GM12864 (cell line): ENCODE data around the gene MACROD2.

ENCODE experiments used
- DNase-seq: peaks from one replicate; pipeline ENCODE4 v3.0.0-alpha.2; 2011; ENCODE audit warnings: low read depth
- H3K4me3 ChIP-seq: 2 replicates; pipeline ENCODE4 v1.5.1; 2011; ENCODE audit warnings: mild to moderate bottlenecking, low read depth, low read length, control low read depth
- CTCF ChIP-seq: IDR thresholded peaks from 2 replicates; pipeline ENCODE4 v1.5.1; 2011; ENCODE audit warnings: low read depth, mild to moderate bottlenecking, moderate library complexity, low read length, control low read depth, inconsistent platforms; ENCODE audit errors: missing control alignments

The MACROD2 gene

GRCh38 chr20:14878676-14879019, 883.3 kb downstream of the MACROD2 start:
- H3K4me3 ChIP-seq: no peak overlapping the region
- no peak for DNase-seq
- no peak for TF ChIP-seq CTCF

DNA sequence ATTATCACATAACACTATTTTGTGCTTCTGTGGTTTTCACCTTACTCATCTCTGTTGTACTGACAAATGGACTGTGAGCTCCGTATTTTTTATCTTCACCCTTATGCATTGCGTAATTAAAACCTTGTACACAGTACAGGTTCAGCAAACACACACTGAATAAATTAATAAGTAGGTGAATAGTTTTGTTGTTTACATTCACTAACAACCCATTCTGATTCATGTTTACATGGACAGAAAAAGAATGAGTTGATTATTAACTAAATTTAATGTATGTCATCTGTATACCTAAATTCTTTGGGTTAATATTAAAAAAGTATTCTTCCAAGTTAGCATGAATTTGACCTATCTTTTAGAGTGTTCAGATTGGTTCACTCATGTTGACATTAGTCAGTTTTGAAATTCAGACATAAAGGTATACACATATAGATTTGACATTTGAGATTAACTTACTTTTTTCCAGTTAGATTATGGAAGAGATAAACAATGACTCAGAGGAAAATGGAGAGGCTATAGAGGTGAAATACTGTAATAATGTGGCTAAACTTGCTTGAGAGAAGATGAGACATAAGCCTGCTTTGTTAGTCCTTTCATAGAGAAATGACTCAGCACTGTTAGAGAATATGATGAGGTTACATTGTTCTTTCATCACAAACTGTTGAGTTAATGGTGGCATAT, 883.8 kb downstream of the MACROD2 start:
- TF ChIP-seq CTCF: no peak
- H3K4me3 ChIP-seq: no peak overlapping the region
- DNase-seq: no peak

- no peak overlapping the region for H3K4me3 ChIP-seq
- DNase-seq: no peak
- TF ChIP-seq CTCF: no peak
Measured at GRCh38 chr20:14879839-14880238, 884.5 kb downstream of the MACROD2 start.

DNA sequence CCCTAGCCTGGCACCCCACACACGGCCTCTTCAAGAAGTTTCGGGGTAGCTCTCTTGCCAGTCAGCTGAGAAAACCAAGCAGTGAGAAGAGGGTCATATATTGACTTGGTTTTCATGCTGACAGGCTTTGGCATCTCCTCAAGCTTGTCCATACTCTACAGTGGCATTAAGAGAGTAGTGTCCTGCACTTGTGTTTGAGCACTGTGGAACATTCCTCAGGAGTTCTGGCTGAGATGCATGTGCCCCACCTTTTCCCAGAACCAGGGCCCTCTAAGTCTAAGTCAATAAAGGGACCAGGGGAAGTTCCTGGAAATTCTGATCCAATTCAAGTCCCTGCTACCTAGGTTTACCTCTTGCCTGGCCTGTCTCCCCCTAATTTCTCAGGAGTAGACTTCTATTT, 886.2 kb downstream of the MACROD2 start:
- TF ChIP-seq CTCF: no peak
- no peak for DNase-seq
- H3K4me3 ChIP-seq: no peak overlapping the region

DNA sequence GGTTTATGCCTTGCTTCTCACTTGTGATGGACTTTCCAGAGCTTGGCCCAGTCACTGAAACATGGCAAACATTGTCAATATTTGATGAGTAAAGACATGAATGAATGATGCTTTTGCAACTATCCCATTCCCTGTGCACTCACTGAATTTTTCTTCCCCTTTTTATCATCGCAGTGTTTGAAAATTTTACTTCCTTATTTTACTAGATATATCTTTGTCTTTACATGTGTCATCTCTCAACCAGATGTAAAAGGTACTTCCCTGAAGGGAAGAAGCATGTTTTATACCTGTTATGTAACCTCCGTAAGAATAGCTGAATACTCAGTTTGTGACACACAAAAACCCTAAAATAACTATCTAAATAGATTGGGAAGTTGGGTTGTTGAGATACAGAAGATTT, 886.8 kb downstream of the MACROD2 start:
- no peak for DNase-seq
- no peak for TF ChIP-seq CTCF
- H3K4me3 ChIP-seq: no peak overlapping the region

DNA sequence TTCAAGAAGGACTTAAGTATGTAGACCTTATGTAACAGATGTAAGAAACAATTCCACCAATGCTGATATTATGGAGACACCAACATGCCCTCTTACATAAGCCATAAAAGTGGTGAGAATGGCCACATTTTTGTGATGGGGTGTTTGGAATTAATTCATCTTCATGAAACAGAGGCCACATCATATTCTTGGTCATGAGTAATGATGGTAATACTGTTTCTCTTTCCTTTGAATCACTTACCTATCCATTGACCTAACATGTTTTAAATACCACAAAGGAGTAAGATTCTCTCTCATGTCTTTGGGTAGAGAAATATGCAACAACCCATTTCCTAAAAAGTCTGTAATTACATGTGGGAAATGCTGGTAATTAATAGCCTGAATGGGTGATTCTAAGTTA, 887.5 kb downstream of the MACROD2 start:
- no peak for DNase-seq
- H3K4me3 ChIP-seq: no peak overlapping the region
- TF ChIP-seq CTCF: no peak

DNA sequence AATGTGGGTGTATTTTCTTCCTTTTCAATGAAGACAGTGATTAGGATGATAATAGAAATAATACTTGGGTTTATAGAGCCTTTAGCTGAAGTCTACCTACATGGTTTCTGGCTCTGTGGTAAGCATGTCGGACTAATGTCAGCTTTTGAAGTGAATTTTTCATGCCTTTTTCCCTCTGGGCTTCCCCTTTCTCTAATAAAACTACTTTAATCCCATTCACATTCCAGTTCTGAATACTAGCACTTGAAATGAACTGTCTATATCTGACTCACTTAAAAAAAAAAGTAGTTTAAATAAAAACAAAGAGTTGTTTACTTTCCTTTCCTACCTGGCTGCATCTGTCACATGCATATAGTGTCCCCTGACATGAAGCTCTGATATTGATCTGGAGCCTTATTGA, 888.0 kb downstream of the MACROD2 start:
- TF ChIP-seq CTCF: no peak
- DNase-seq: no peak

More for the DNA sequence above, 888.0 kb downstream of the MACROD2 start:
- H3K4me3 ChIP-seq: no peak overlapping the region
